Peyer's patch (tissue), 4 donors: ENCODE measurements around the gene DNMT3A.

Experiments
- POLR2A ChIP-seq, 2 donors: fragments of 450-650 bp; IDR thresholded peaks; one replicate each; pipeline ENCODE4 v1.5.1; 2017; ENCODE audit warnings: antibody characterized with exemption in 2 of 2, mild to moderate bottlenecking in 2 of 2, moderate library complexity in 2 of 2
- TF ChIP-seq, protein P1 (sequence below), 6 experiments: fragments of 450-650 bp in 4 of 6; fragments of 200-600 bp in 2 of 6; sonication (generic) in 1 of 6; IDR thresholded peaks; one replicate each; pipeline ENCODE4 v1.5.1; 2017 to 2019; ENCODE audit warnings: antibody characterized with exemption in 6 of 6, mild to moderate bottlenecking in 3 of 6, moderate library complexity in 1 of 6

DNA sequence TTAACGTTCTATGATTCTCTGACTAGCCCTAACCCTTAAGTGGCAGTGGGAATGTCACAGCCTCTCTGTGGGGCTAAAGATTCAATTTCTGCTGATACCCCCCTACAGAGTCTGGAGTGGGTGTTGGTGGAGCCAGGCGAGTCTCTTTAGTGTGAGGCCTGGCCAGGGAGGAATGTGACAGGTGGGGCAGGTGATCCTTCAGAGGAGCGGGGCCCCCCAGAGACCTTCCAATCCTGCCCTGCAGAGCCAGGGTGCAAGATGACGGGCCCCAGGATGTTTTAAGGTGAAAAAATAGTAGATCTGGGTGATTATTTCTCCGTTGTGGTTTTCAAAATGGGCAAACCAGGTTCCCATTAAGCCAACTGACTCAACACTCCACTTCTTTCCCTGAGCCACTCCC, 28.2 kb upstream of the DNMT3A start:
- TF ChIP-seq, protein P1, sequence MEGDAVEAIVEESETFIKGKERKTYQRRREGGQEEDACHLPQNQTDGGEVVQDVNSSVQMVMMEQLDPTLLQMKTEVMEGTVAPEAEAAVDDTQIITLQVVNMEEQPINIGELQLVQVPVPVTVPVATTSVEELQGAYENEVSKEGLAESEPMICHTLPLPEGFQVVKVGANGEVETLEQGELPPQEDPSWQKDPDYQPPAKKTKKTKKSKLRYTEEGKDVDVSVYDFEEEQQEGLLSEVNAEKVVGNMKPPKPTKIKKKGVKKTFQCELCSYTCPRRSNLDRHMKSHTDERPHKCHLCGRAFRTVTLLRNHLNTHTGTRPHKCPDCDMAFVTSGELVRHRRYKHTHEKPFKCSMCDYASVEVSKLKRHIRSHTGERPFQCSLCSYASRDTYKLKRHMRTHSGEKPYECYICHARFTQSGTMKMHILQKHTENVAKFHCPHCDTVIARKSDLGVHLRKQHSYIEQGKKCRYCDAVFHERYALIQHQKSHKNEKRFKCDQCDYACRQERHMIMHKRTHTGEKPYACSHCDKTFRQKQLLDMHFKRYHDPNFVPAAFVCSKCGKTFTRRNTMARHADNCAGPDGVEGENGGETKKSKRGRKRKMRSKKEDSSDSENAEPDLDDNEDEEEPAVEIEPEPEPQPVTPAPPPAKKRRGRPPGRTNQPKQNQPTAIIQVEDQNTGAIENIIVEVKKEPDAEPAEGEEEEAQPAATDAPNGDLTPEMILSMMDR (IDR thresholded peaks at IDR 0.05) = no peak
- no peak for TF ChIP-seq POLR2A (IDR thresholded peaks at IDR 0.05)
